Measurements from ENCODE around the gene USP32. TPM values are rescaled to one million over a fixed set of nuclear protein-coding genes. Genes with fewer than 3 reads are reported as not detected.
"Not testable (repeated sequence)": the region's sequence is repeated elsewhere in the genome, so short reads cannot be mapped to it uniquely, and the experiment has no call there.

USP32 gene
- polyA plus RNA-seq = 10 to 100 TPM in 2 of 3 donors, 1 to 10 TPM in 1; 6.3 to 20.9 (median 17.3) TPM

GRCh38 chr17:60392042-60392844, at the start of gene USP32:
Gene USP32 (minus strand): TSS chr17:60392133. CDS start chr17:60391939, 194 bp downstream.
- WGBS, 3 donors = 0 to 1% (median 1%) methylated on average over 60 to 68 of the region's 68 CpGs
- H3K27ac ChIP-seq (ENCODE audit: low read depth, low read length) = peak within 1 kb of the TSS; percentile 91

DNA sequence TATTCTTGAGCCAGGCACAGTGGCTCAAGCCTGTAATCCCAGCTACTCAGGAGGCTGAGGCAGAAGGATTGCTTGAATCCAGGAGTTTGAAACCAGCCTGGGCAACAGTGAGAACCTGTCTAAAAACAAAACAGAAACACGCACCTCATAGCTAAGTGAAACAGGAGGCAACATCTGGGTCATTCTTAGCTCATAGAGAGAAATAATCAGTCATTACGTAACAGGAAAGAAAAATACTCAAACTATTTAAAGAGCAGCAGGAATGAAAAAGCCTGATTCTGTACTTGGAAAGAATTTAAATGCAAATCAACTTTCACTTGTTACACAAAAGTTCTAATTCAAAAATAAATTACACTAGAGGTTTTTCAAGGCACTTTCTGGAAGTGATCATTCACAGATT, 47.6 kb upstream of the USP32 start:
- 13 to 19% (median 16%) methylated on average over 2 of the region's 2 CpGs for WGBS, 3 donors
- no peak overlapping the region for H3K27ac ChIP-seq (ENCODE audit: low read depth, low read length)

DNA sequence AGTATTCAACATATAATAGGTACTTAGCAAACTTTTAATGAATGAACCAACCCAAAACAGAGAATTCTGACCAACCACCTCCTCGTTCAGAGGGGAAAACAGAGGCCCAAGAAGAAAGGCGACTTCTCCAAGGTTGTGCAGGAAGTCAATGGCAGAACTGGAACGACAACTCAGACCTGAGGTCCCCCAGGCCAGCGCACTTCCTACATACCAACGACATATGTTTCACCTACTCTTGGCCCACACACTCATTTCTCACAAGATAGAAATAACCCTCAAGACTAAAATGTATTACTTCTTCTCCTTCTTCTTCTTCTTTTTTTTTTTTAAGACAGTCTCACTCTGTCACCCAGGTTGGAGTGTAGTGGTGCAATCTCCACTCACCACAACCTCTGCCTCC, 44.7 kb upstream of the USP32 start:
- 48 to 56% (median 55%) methylated on average over 5 of the region's 5 CpGs for WGBS, 3 donors
- H3K27ac ChIP-seq (ENCODE audit: low read depth, low read length) = no peak overlapping the region

DNA sequence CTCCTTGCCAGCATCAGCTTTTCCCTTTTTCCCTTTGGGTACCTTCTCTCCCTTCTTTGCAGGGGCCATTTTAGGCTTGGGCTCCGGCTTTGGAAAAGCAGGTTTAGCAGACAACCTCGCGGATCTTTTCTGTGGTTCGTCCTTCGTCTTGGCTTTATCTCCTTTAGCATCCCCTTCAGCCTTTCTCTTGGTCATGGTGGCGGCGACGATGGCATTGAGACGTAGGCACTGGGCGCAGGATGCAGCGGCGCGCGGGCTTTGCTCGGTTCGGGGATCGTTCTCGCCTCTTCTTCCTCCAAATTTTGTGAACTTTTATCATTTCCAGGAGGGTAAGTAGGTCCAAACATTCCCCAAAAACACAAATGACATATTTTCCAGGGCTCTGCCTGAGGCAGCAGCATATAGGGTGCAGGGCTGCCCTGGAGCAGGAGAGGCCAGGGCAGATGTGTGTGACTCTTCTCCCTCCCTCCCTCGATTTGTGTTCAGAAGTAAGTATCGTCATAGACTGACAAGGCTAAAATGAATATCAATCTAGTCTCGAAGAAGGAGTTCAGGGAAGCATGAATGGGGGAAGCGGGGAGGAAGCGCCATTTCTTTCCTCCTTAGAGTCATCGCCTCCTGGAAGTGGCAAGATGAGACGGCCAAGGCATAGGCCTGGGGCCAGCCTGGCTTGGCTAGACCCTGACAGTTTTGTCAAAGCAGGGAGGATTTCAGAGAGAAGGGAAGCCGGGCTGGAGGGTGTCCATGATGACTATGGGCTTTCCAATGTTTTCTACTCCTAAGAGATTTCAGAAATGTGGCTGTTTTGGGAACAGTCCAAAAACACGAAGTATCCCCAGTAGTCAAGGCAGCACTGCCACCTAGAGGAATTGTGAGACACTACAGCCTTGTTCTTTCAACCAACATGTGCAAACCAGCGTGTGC, 43.6 kb upstream of the USP32 start:
- H3K27ac ChIP-seq (ENCODE audit: low read depth, low read length) = no peak overlapping the region
- 70 to 73% (median 71%) methylated on average over 28 of the region's 28 CpGs for WGBS, 3 donors

GRCh38 chr17:60433021-60433997, 41.4 kb upstream of the USP32 start:
- not testable (repeated sequence) for H3K27ac ChIP-seq (ENCODE audit: low read depth, low read length)
- WGBS, 3 donors = 82 to 94% (median 87%) methylated on average over 4 of the region's 4 CpGs

GRCh38 chr17:60430561-60430960, 38.6 kb upstream of the USP32 start:
- 73 to 84% (median 83%) methylated on average over 7 of the region's 7 CpGs for WGBS, 3 donors
- not testable (repeated sequence) for H3K27ac ChIP-seq (ENCODE audit: low read depth, low read length)

DNA sequence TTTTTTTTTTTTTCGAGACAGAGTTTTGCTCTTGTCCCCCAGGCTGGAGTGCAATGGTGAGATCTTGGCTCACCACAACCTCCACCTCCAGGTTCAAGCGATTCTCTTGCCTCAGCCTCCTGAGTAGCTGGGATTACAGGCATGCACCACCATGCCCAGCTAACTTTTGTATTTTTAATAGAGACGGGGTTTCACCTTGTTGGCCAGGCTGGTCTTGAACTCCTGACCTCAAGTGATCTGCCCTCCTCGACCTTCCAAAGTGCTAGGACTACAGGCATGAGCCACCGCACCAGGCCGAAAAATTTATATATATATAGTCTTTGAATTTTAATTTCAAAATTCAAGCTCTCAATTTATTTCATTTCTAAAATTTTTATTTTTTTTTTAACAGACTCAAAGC, 36.6 kb upstream of the USP32 start:
- WGBS, 3 donors = 72 to 92% (median 87%) methylated on average over 6 of the region's 6 CpGs
- H3K27ac ChIP-seq (ENCODE audit: low read depth, low read length) = not testable (repeated sequence)

GRCh38 chr17:60426596-60426995, 34.7 kb upstream of the USP32 start:
- no peak overlapping the region for H3K27ac ChIP-seq (ENCODE audit: low read depth, low read length)
- 83 to 89% (median 89%) methylated on average over 10 of the region's 10 CpGs for WGBS, 3 donors

- no peak overlapping the region for H3K27ac ChIP-seq (ENCODE audit: low read depth, low read length)
- 91 to 96% (median 94%) methylated on average over 6 of the region's 6 CpGs for WGBS, 3 donors
These were observed 33.7 kb upstream of the USP32 start for GRCh38 chr17:60425626-60426025.

GRCh38 chr17:60423865-60424264, 31.9 kb upstream of the USP32 start:
- no peak overlapping the region for H3K27ac ChIP-seq (ENCODE audit: low read depth, low read length)
- 77 to 85% (median 82%) methylated on average over 3 of the region's 3 CpGs for WGBS, 3 donors

DNA sequence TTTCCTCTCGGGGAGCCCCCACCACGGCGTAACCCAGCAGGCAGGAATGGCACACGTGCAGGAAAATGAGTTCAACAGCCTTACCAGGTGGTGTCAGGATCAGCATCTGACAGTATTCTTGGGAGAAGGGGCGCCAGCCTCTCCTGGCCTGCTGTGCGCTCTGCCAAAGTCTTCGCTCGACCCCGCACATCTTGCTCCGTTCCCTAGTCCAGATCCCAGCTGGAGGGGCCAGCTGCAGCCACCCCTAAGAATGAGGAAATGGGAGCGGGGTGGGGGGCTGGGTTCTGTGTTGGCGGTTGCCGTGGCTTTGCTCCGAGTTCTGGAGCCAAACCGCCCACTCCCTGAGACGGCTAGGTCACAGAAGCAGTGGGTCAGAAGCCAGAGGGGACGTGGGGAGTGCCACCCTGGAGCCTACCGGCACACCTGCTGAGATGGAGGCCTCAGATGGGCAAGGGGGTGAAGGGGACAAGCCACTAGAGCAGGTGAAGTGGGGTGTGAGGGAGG, 30.3 kb upstream of the USP32 start, which contains the start of gene CHCT1:
Gene CHCT1 (plus strand): TSS at position 328 of the 504 bp plus-strand sequence. CDS start 104 bp downstream, at position 432.
- H3K27ac ChIP-seq (ENCODE audit: low read depth, low read length) = peak within 1 kb of the TSS; percentile 52
- WGBS, 3 donors = 60 to 79% (median 62%) methylated on average over 18 of the region's 18 CpGs

DNA sequence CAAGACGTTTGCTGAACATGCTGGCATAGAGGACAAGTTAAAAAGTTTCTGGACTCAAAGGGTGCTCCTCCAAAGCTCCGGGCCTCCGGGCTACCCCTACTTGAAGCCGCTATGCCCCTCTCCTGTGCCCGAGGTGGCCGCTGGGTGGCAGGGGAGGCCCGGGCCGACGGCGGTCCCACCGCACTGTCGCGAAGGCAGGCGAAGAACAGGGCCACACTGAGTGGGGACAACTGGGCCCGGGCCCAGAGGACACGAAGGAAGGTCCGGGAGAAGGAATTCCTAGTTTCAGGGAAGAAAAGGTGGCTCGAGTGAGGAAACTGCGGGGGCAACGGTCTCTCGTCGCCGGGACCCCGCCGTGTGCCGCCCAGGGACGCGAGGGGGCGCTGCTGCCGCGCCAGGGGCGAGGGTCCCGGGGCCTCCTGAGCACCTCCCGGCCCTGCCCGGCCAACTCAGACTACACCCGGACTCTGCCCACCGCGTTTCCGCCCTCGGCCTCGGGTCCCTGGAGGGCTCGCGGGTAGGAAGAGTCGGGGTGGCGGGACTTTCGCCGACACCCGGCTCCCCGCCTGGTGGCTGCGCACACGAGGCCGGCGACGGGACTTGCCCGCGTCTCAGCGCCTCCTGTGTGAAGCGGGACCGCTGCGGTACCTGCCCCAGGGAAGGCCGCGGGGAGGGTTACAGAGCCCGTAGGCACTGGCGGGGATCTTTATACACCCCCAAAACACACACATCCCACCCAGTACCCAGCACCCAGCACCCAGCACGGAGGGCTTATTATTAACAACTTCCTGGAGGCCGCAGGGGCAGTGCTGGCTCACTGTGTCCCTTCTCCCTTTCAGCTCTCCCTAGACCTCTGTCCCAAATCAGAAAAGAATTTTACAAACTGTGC, 29.6 kb upstream of the USP32 start:
- H3K27ac ChIP-seq (ENCODE audit: low read depth, low read length) = peak overlapping the region; percentile 52
- WGBS, 3 donors = 2 to 4% (median 2%) methylated on average over 45 to 66 of the region's 66 CpGs

DNA sequence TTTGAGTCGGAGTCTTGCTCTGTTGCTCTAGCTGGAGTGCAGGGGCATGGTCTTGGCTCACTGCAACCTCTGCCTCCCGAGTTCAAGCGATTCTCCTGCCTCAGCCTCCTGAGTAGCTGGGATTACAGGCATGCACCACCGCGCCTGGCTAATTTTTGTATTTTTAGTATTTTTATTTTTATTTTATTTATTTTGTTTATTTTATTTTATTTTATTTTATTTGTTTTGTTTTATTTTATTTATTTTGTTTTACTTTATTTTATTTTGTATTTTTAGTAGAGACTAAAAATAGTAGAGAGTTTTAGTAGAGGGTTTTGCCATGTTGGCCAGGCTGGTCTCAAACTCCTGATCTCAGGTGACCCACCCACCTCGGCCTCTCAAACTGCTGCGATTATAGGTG, 27.9 kb upstream of the USP32 start:
- WGBS, 3 donors = 92 to 98% (median 97%) methylated on average over 7 of the region's 7 CpGs
- not testable (repeated sequence) for H3K27ac ChIP-seq (ENCODE audit: low read depth, low read length)

GRCh38 chr17:60419003-60419402, 27.1 kb upstream of the USP32 start:
- 83 to 95% (median 91%) methylated on average over 4 of the region's 4 CpGs for WGBS, 3 donors
- not testable (repeated sequence) for H3K27ac ChIP-seq (ENCODE audit: low read depth, low read length)

DNA sequence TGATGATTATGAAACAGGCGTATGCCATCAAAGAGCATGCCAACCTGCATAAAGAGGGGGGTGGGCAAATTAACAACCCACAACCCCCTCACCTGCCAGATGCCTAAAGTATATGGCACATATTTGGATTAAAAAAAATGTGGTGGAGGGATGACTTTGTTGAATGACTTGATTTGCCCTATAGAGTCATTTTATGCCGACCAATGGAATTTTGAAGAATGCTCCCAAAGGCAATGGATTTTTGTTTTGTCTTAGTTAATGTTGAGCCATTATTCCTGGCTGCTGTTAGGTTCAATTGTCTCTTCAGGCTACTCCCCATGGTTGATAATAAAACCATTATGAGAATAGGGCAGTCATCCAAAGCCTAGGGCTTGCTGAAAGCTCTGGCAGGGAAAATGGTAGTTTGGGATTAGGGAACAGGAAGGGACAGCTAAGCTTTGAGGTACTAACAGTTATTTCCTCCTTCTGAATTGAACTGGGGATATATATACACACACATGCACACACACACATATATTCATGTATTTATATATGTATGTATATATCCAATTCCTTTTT, 24.5 kb upstream of the USP32 start:
- H3K27ac ChIP-seq (ENCODE audit: low read depth, low read length) = no peak overlapping the region
- WGBS, 3 donors = 70 to 77% (median 75%) methylated on average over 2 of the region's 2 CpGs

- 90 to 92% (median 90%) methylated on average over 1 of the region's 1 CpG for WGBS, 3 donors
- H3K27ac ChIP-seq (ENCODE audit: low read depth, low read length) = no peak overlapping the region
These were observed 23.2 kb upstream of the USP32 start for GRCh38 chr17:60415146-60415545.

- H3K27ac ChIP-seq (ENCODE audit: low read depth, low read length) = no peak overlapping the region
- WGBS, 3 donors = 73 to 88% (median 87%) methylated on average over 3 of the region's 3 CpGs
These were observed 20.8 kb upstream of the USP32 start for GRCh38 chr17:60412701-60413100.

Data from adipose tissue (tissue), 3 donors.